Measurements from ENCODE around the gene CATSPER4.

DNA sequence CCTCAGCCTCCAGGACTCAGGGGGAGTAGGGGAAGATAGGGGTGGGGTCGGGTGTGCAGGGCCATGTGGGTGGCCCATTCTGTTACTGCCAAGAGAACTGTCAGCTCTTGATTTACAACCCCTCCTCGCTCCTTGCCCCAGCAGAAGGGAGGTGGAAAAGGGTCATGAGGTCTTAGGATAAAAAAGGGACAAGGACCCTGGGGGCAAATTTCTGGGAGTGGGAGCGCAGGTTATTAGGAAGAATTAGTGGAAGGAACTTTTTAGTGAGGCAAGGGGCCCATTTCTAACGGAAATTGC, 30.7 kb upstream of the CATSPER4 start:
- TF ChIP-seq, protein P1, sequence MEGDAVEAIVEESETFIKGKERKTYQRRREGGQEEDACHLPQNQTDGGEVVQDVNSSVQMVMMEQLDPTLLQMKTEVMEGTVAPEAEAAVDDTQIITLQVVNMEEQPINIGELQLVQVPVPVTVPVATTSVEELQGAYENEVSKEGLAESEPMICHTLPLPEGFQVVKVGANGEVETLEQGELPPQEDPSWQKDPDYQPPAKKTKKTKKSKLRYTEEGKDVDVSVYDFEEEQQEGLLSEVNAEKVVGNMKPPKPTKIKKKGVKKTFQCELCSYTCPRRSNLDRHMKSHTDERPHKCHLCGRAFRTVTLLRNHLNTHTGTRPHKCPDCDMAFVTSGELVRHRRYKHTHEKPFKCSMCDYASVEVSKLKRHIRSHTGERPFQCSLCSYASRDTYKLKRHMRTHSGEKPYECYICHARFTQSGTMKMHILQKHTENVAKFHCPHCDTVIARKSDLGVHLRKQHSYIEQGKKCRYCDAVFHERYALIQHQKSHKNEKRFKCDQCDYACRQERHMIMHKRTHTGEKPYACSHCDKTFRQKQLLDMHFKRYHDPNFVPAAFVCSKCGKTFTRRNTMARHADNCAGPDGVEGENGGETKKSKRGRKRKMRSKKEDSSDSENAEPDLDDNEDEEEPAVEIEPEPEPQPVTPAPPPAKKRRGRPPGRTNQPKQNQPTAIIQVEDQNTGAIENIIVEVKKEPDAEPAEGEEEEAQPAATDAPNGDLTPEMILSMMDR (IDR thresholded peaks at IDR 0.05): no peak
- no peak for TF ChIP-seq POLR2A (IDR thresholded peaks at IDR 0.05)

Data from right lobe of liver (tissue), 4 donors.